ENCODE measurements around the gene PTPRN2.

DNA sequence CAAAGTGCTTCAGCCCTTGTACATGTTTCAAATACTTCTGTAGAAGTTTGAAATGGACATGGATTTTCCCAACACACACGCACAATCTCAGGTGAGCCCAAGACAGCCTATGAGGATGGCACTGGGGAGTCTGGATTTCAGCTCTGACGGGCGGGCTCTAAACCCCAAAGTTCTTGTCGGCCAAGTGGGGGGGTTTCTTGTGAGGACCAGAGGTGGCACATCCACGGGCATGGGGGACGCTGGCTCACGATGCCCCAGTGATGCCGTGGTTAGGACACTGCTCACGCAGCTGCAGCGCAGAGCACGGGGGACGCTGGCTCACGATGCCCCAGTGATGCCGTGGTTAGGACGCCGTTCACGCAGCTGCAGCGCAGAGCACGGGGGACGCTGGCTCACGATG is 970.7 kb downstream of the PTPRN2 start:
- TF ChIP-seq FOS (IDR thresholded peaks at IDR 0.05; ENCODE audit: borderline replicate concordance, insufficient read depth, low read length) (no peak), POLR2AphosphoS5 (IDR thresholded peaks at IDR 0.05; ENCODE audit: insufficient read depth, low read depth, low read length) (no peak)
- TF ChIP-seq, protein P1, sequence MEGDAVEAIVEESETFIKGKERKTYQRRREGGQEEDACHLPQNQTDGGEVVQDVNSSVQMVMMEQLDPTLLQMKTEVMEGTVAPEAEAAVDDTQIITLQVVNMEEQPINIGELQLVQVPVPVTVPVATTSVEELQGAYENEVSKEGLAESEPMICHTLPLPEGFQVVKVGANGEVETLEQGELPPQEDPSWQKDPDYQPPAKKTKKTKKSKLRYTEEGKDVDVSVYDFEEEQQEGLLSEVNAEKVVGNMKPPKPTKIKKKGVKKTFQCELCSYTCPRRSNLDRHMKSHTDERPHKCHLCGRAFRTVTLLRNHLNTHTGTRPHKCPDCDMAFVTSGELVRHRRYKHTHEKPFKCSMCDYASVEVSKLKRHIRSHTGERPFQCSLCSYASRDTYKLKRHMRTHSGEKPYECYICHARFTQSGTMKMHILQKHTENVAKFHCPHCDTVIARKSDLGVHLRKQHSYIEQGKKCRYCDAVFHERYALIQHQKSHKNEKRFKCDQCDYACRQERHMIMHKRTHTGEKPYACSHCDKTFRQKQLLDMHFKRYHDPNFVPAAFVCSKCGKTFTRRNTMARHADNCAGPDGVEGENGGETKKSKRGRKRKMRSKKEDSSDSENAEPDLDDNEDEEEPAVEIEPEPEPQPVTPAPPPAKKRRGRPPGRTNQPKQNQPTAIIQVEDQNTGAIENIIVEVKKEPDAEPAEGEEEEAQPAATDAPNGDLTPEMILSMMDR (IDR thresholded peaks at IDR 0.05; ENCODE audit: extremely low read depth in 1 of 2, insufficient read depth in 1 of 2, low read depth in 1 of 2, low read length in 2 of 2), result no peak

Measured in endothelial cell of umbilical vein (primary cell).